ENCODE data around the gene LYPLA2.
"Not testable (repeated sequence)": the region's sequence is repeated elsewhere in the genome, so short reads cannot be mapped to it uniquely, and the experiment has no call there.

LYPLA2 gene

GRCh38 chr1:23779826-23780371 lies 11.0 kb upstream of the LYPLA2 start:
- DNase-seq (ENCODE audit: low read depth in 3 of 3) = no peak

DNA sequence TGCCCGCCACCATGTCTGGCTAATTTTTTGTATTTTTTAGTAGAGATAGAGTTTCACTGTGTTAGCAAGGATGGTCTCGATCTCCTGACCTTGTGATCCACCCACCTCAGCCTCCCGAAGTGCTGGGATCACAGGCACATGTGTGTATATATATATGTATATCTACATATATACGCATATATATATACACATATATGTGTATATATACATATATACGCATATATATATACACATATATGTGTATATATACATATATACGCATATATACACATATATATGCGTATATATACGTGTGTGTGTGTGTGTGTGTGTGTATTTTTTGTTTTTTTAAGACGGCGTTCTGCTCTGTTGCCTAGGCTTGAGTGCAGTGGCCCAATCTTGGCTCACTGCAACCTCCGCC lies 7.8 kb upstream of the LYPLA2 start:
- DNase-seq (ENCODE audit: low read depth in 3 of 3) = not testable (repeated sequence)

DNA sequence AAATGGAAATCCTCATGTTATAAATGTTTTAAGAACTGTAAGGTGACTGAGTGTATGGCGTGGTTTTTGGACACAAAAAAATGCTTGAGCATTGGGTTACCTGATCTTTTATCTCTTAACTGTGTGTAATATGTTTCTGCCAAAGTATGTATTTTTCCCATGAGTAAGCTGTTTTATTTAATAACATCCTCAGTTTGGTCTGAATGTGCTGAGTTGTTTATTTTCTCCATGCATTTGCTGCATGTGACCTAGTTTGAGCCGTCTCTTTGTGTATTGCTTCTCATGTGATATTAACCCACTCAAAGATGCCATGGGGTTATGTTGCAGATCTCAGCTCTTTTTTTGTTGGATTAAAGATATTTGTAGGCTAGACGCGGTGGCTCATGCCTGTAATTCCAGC lies 6.1 kb upstream of the LYPLA2 start:
- no peak for DNase-seq (ENCODE audit: low read depth in 3 of 3)

DNA sequence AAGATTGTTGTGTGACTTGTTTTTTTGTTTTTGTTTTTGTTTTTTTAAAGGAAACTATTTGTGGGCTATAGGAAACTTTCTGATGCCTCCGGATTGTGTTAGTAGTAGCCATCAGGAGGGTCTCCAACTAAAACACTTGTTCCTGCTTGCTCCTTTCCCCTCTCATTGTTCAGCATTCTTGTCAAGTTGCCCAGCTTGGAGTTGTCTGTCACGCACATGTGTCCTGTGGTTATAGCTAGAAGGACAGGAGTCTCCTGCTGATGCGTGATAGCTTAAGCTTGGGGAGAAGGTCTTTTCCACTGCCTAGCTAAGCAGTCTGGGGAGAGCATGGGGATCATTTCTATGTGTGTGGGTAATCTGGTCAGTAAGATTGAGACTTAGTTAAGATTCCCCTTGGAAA lies 3.2 kb upstream of the LYPLA2 start:
- no peak for DNase-seq (ENCODE audit: low read depth in 3 of 3)

DNA sequence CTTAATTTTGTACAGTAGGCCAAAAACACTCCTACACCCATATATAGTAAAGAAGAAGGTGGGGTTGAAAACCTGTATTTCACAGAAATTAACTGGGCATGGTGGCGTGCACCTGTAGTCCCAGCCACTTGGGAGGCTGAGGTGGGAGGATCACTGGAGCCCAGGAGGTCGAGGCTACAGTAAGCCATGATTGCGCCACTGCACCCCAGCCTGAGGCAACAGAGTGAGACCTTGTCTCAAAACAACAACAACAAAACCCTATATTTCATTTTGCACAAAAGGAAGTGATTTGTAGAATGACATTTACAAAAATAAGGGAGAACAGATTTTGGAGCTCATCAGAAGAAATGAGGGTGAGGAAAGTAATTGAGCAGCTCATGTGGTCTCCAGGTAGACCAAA lies 2.2 kb upstream of the LYPLA2 start:
- no peak for DNase-seq (ENCODE audit: low read depth in 3 of 3)

DNA sequence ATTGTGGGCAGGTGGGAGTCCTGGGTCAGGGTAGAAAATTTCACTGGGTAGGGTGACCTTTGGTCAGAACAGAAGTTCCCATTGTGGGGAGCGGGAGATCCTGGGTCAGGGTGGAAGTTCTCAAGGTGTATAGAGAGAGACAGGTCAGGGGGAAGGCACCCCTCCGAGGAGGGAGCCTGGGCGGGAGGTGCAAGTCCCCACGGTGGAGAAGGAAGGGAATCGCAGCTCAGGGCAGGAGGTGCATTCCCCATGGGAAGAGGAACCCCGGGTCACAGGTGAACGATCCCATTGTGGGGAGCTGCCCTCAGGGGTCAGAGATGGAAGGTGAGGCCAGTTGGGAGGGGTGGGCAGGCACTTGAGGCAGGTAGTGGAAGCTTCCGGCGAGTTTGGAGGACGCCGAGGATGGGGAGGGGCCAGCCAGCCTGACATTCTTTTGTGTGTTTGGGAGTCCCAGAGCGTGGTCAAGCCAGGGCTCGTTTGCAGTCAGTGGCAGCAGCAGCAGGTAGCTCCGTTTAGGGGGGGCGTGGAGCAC lies 637 bp downstream of the LYPLA2 start:
- no peak for DNase-seq (ENCODE audit: low read depth in 3 of 3)

DNA sequence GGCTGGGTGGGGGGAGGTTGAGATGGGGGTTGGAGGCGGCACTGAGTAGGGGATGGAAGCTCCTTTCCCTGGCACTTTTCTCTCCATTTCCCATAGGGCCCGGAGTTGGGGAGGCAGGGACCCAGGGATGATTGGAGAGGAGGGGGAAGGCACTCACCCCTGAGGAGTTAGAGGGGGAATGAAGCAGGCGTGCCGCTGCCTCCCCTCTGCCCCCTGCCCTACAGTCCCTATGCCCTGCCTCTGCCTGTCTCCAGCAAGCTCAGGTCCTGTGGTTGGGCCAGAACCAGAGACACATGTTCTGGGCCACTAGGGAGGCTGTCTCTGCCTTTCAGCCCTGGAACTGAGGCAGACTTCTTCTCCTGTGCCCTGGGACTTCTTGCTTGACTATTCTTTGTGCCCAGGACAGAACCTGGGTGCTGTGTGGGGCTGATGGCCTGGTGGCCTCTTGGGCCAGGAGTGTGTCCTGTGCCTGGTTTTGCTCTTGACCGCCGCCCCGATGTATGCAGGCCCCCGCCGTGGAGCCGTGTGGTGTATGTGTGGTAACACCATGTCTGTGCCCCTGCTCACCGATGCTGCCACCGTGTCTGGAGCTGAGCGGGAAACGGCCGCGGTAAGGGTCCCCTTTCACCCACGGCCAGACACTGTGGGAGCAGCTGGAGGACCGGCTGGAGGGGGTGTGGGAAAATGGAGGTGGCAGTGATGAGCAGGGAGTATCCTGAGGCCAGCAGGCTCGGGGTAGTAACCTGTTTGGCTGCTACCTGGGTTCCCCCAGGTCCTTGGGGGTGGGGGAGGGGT lies 1.4 kb downstream of the LYPLA2 start:
- DNase-seq (ENCODE audit: low read depth in 3 of 3) = no peak

DNA sequence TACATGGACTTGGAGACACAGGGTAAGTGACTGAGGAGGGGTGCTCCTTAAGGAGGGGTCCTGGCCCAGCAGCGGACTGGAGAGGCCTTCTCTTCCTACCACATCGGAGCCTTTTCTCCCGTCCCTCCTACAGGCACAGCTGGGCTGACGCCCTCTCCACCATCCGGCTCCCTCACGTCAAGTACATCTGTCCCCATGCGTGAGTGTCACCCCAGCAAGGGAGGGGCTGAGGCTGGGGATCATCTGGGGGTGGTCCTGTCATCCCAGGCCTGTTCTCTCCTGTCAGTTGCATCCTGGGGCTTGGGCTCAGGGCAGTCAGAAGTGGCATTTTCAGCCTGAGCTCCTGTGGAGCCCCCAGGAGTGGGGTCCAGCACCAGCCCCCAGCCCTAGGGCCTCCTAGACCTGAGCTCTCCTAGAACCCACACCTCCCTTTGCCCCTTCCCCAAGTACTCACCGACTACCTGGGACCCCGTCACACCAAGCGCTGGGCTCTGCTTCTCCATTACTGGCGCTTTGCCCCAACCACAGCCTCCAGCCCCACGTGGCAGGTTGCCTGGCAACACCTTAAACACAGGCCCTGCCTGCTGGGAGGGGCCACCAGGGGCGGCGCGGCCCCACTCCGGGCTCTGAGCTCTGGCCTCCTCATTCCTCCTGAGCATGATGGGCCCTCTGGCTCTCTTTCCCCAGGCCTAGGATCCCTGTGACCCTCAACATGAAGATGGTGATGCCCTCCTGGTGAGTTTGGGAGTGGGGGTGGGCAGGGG lies 2.3 kb downstream of the LYPLA2 start:
- DNase-seq (ENCODE audit: low read depth in 3 of 3) = no peak

- no peak for DNase-seq (ENCODE audit: low read depth in 3 of 3)
Measured at GRCh38 chr1:23793861-23794731, 3.2 kb downstream of the LYPLA2 start.

- not testable (repeated sequence) for DNase-seq (ENCODE audit: low read depth in 3 of 3)
Measured at GRCh38 chr1:23794732-23795182, 3.8 kb downstream of the LYPLA2 start.

DNA sequence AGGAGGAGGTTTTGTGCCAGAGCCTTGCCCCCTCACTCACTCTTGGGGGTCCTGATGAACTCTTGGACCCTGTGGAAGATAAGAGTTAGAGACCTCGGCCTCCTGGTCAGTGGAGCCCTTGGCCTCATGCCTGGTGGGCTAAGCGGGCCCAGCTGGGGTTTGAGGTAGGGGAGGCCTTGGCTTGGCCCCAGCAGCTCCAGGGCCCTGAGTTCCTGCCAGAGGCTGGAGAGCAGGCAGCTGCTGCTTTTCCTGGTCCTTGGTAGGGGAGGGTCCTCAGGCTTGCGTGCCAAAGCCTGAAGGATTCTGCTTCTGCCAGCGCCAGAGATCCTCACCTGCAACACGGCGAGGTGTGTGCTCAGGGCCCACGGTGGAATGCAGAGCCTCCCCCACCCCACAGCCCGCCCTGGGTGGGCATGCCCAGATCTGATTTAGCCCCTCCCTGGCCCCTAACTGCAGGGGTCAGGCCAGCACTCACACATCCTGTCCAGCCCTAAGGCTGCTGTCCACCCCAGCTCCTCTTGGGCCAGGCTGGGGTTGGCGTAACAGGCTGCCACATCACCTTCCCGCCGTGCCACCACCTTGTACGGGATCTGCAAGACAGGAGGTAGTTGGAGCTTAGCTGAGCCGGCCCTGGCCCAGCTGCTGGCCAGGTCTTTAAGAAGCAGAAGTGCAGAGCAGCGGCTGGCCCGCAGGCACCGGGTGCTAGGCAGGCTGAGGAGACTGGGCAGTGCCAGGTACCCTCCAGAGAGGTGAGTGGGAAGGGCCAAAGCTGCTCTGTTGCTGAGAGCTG lies 4.9 kb downstream of the LYPLA2 start:
- no peak for DNase-seq (ENCODE audit: low read depth in 3 of 3)

DNA sequence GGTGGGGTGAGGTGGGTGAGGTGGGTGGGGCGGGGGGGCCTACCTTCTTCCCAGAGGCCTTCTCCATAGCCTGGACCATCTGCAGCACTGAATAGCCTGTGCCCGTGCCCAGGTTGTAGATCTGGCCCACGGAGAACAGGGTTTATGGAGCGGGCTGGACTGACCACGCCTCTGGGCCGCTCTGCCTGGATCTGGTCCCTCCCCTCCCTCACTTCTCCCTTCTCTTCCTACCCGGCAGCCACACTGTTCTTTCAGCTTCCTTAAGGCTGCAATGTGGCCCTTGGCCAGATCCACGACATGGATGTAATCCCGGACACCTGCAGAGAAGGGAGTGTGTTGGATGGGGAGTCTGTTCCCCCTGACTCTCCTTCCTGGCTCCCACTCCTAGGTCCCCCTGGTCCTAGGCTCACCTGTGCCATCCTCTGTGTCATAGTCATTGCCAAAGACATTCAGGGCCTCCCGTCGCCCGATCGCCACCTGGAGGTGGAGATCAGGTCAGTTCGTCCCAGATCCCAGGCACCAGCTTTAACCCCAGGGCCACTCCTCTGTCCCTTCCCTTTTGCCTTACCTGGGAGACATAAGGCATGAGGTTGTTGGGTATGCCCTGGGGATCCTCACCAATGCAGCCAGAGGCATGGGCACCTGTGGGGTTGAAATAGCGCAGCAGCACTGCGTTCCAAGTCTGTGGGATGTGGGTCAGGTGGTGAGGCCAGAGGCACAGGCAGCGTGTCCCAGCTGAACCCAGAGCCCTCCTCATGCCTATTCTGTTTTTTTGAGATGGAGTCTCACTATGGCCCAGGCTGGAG lies 5.7 kb downstream of the LYPLA2 start:
- DNase-seq (ENCODE audit: low read depth in 3 of 3) = no peak

GRCh38 chr1:23797478-23798448 lies 6.8 kb downstream of the LYPLA2 start:
- DNase-seq (ENCODE audit: low read depth in 3 of 3) = no peak

- no peak for DNase-seq (ENCODE audit: low read depth in 3 of 3)
Measured at GRCh38 chr1:23798662-23799142, 7.8 kb downstream of the LYPLA2 start.

GRCh38 chr1:23799255-23799569 lies 8.3 kb downstream of the LYPLA2 start:
- DNase-seq (ENCODE audit: low read depth in 3 of 3) = no peak

- DNase-seq (ENCODE audit: low read depth in 3 of 3) = no peak
Measured at GRCh38 chr1:23799570-23800399, 8.8 kb downstream of the LYPLA2 start.

DNA sequence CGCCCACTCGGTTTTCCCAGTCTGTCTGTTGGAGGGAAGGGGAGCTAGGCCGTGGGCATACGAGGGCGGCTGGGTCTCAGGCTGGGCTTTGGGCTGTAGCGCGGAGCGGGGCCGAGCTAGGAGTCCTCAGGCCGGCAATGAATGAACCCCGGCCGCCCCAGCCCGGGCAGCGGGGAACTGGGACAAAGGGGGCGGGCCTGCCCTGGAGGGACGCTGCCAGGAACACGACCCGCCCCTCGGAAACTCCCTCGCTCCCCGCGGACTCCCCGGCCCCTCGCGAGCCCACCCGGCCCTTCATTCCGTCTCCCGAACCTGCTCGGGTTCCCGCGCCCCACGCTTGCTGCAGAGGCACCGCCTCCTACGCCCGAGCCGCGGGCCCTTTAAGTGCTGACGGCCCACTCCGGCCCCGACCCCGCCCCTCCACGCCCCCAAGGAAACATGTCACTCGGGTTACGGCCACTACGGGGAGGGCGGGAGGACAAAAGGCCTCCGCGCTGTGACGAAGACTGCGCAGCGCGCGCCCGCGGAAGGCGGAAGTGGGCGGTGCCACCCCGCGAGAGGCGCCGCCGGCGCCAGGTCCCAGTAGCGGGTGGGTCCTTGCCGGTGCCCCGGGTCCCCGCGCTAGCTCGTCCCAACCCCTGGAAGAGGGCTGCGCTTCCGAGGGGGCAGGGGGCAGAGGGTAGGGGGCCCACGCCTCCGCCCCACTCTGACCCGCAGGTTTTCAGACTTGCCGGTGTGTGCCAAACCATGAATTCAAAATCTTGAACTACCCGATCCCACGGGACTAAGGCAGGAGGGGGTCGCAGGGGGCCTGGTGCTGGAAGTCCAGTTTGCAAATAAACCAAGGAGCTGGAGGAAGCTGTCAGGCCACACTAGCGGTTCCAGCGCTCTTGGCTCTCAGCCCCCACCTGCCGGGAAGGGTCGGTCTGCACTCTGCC lies 9.7 kb downstream of the LYPLA2 start, which contains the start of gene GALE:
TSS of gene GALE (minus strand) at position 355 of the 938 bp plus-strand sequence. CDS start 1,747 bp downstream, outside the sequence.
- peak; percentile 96 to 98 (median 97) for DNase-seq (ENCODE audit: low read depth in 3 of 3)
